Glutamatergic neuron (in vitro differentiated cells): ENCODE results near the gene CHM. TPM values are rescaled to one million over a fixed set of nuclear protein-coding genes. Genes with fewer than 3 reads are reported as not detected.
"Not testable (repeated sequence)": the region's sequence is repeated elsewhere in the genome, so short reads cannot be mapped to it uniquely, and the experiment has no call there.

ENCODE experiments used
- DNase-seq: peaks from one replicate; pipeline ENCODE4 v3.0.0; 2022
- H3K27ac Mint-ChIP-seq: one replicate; pipeline ENCODE4 v1.8.0; 2020; ENCODE audit warnings: mild to moderate bottlenecking, mixed read lengths, inconsistent platforms; ENCODE audit not compliant: unreplicated experiment
- H3K27me3 Mint-ChIP-seq: one replicate; pipeline ENCODE4 v1.8.0; 2020; ENCODE audit warnings: mild to moderate bottlenecking, moderate library complexity, mixed read lengths, inconsistent platforms; ENCODE audit not compliant: unreplicated experiment
- H3K36me3 Mint-ChIP-seq: one replicate; pipeline ENCODE4 v1.8.0; 2020; ENCODE audit warnings: mild to moderate bottlenecking, mixed read lengths, inconsistent platforms; ENCODE audit not compliant: unreplicated experiment
- H3K4me1 Mint-ChIP-seq: one replicate; pipeline ENCODE4 v1.8.0; 2020; ENCODE audit warnings: mild to moderate bottlenecking, low read depth, mixed read lengths, inconsistent platforms; ENCODE audit not compliant: unreplicated experiment
- H3K4me3 Mint-ChIP-seq: one replicate; pipeline ENCODE4 v1.8.0; 2020; ENCODE audit warnings: mild to moderate bottlenecking, mixed read lengths, inconsistent platforms; ENCODE audit not compliant: unreplicated experiment
- H3K9me3 Mint-ChIP-seq: one replicate; pipeline ENCODE4 v1.8.0; 2020; ENCODE audit warnings: mild to moderate bottlenecking, moderate library complexity, mixed read lengths, inconsistent platforms; ENCODE audit not compliant: unreplicated experiment
- total RNA-seq: library from RNA; stranded (reverse); fragmentation: NEBNext Ultra II Directional; extraction: Animal tissue kit (Norgen Biotek cat#: 25700); gene quantifications from one replicate; pipeline ENCODE4 v1.2.1, GENCODE V29; 2021; ENCODE audit not compliant: unreplicated experiment
- TF ChIP-seq, protein P1 (sequence below): fragments of 200-600 bp; sonication (generic); IDR thresholded peaks from one replicate; pipeline ENCODE4 v1.5.0; 2021; ENCODE audit not compliant: partially characterized antibody, unreplicated experiment

CHM gene
- total RNA-seq, 1 donor from 2014 or later: 25.2 TPM

DNA sequence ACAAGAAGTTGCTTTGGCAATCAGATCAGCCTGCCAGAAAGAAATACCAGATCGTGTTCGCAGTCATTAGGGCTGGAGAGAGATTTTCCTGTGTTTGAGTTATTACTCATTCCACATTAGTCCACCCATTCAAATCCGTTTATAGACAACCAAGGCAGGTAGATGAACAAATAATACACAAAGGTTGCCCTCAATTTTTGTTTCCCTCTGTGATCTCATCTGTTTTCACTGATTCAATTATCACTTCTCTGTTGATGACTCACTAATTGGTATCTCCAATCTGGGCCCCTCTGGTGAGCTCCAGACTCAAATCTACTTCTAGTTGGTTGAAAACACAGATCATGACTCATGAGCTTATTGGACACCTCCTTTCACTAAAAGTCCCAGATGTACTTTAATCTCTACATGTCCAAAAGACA lies 54.5 kb downstream of the CHM start:
- no peaks in the 10 kb centered on the region for H3K9me3 Mint-ChIP-seq
- H3K36me3 Mint-ChIP-seq: no peaks in the 10 kb centered on the region
- H3K4me1 Mint-ChIP-seq: peaks cover 4% of the 10 kb centered on the region
- H3K27ac Mint-ChIP-seq: no peak overlapping the region
- DNase-seq: no peak
- no peak overlapping the region for H3K4me3 Mint-ChIP-seq
- TF ChIP-seq, protein P1, sequence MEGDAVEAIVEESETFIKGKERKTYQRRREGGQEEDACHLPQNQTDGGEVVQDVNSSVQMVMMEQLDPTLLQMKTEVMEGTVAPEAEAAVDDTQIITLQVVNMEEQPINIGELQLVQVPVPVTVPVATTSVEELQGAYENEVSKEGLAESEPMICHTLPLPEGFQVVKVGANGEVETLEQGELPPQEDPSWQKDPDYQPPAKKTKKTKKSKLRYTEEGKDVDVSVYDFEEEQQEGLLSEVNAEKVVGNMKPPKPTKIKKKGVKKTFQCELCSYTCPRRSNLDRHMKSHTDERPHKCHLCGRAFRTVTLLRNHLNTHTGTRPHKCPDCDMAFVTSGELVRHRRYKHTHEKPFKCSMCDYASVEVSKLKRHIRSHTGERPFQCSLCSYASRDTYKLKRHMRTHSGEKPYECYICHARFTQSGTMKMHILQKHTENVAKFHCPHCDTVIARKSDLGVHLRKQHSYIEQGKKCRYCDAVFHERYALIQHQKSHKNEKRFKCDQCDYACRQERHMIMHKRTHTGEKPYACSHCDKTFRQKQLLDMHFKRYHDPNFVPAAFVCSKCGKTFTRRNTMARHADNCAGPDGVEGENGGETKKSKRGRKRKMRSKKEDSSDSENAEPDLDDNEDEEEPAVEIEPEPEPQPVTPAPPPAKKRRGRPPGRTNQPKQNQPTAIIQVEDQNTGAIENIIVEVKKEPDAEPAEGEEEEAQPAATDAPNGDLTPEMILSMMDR: no peak
- no peaks in the 10 kb centered on the region for H3K27me3 Mint-ChIP-seq

DNA sequence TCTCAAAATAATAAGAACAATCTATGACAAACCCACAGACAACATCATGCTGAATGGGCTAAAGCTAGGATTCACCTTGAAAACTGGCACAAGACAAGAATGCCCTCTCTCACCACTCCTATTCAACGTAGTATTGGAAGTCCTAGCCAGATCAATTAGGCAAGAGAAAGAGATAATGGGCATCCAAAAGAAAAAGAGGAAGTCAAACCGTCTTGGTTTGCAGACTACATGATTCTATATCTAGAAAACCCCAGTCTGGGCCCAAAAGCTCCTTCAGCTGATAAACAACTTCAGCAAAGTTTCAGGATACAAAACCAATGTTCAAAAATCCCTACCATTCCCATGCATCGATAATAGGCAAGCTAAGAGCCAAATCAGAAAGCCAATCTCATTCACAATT lies 59.0 kb downstream of the CHM start:
- peaks cover 3% of the 10 kb centered on the region for H3K27me3 Mint-ChIP-seq
- no peaks in the 10 kb centered on the region for H3K9me3 Mint-ChIP-seq
- H3K36me3 Mint-ChIP-seq: no peaks in the 10 kb centered on the region
- TF ChIP-seq, protein P1: no peak
- no peak overlapping the region for H3K4me3 Mint-ChIP-seq
- H3K4me1 Mint-ChIP-seq: no peaks in the 10 kb centered on the region
- DNase-seq: no peak
- no peak overlapping the region for H3K27ac Mint-ChIP-seq

DNA sequence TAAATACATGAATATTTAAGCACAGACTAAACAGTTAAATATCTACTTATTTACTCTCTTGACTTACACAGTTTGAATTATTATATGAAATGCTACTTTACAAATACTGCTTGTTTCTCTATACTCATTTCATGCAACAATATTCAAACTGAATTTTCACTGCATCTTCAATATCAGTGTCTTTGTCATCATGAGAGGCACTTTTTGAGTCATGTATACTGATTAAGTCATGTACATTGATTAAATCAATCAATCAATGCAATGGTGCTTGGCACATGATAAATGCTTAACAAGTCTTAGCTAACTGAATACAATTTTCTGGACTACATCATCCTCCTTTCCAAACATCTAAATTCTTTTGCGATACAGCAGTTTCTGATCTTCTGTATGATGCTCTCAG lies 67.1 kb downstream of the CHM start:
- no peaks in the 10 kb centered on the region for H3K36me3 Mint-ChIP-seq
- no peak overlapping the region for H3K4me3 Mint-ChIP-seq
- TF ChIP-seq, protein P1: no peak
- no peak overlapping the region for H3K27ac Mint-ChIP-seq
- H3K9me3 Mint-ChIP-seq: no peaks in the 10 kb centered on the region
- no peaks in the 10 kb centered on the region for H3K4me1 Mint-ChIP-seq
- no peaks in the 10 kb centered on the region for H3K27me3 Mint-ChIP-seq
- DNase-seq: no peak

DNA sequence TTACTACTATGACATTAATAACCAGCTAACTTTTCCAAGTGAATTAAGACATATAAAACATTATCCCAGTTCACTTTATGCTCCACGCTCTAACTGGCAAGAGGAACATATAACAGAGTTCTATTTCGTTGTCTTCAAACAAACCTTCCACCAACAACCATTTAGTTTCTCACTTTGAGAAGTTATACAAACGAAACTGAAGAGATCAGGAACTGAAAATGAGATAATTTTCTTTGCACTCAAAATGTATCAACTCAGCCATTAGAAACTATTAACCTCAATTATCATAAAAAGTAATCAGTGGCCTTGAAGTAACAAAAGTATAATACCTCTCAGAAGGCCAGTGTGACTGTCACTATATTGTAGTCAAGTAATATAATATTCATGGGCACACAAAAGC lies 70.1 kb downstream of the CHM start:
- no peaks in the 10 kb centered on the region for H3K9me3 Mint-ChIP-seq
- H3K36me3 Mint-ChIP-seq: no peaks in the 10 kb centered on the region
- TF ChIP-seq, protein P1: no peak
- no peak overlapping the region for H3K4me3 Mint-ChIP-seq
- no peaks in the 10 kb centered on the region for H3K27me3 Mint-ChIP-seq
- no peak for DNase-seq
- no peak overlapping the region for H3K27ac Mint-ChIP-seq
- no peaks in the 10 kb centered on the region for H3K4me1 Mint-ChIP-seq

DNA sequence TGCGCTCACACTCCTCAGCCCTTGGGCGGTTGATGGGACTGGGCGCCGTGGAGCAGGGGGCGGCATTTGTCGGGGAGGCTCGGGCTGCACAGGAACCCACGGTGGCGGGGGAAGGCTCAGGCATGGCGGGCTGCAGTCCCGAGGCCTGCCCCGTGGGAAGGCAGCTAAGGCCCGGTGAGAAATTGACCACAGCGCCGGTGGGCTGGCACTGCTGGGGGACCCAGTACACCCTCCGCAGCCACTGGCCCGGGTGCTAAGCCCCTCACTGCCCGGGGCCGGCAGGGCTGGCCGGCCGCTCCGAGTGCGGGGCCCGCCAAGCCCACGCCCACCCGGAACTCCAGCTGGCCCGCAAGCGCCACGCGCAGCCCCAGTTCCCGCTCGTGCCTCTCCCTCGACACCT lies 75.0 kb downstream of the CHM start:
- H3K4me3 Mint-ChIP-seq, H3K27me3 Mint-ChIP-seq, H3K9me3 Mint-ChIP-seq, DNase-seq, H3K4me1 Mint-ChIP-seq, H3K36me3 Mint-ChIP-seq, H3K27ac Mint-ChIP-seq: not testable (repeated sequence)

DNA sequence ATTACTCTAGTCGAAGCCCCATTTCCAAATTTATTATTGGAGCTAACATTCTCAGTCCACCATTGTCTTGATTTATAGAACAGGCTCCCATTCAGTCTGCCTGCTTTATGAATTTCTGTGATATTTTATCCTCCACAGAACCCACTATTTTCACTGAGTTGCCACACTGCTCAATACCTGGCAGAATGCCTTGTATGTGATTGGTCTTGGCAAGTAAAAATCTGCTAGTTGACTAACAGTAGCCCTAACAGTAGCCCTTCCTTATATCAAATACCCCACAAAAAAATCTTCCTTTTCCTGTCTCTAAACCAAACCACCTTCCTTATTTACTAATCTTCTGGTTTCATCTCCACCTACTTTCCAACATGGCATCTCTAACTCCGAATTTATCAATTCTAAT lies 82.6 kb downstream of the CHM start:
- DNase-seq: no peak
- H3K36me3 Mint-ChIP-seq: no peaks in the 10 kb centered on the region
- H3K9me3 Mint-ChIP-seq: no peaks in the 10 kb centered on the region
- no peak overlapping the region for H3K27ac Mint-ChIP-seq
- no peak overlapping the region for H3K4me3 Mint-ChIP-seq
- H3K27me3 Mint-ChIP-seq: no peaks in the 10 kb centered on the region
- TF ChIP-seq, protein P1: no peak
- no peaks in the 10 kb centered on the region for H3K4me1 Mint-ChIP-seq
